PC-3 (cell line): ENCODE measurements around the gene SLAIN1. TPM values are rescaled to one million over a fixed set of nuclear protein-coding genes. Genes with fewer than 3 reads are reported as not detected.

ENCODE experiments used
- ATAC-seq: fragments of 200-7000 bp; cut with Tn5 transposase; 2 replicates; pipeline ENCODE4 v1.9.1; 2020; ENCODE audit warnings: mild to moderate bottlenecking, moderate library complexity
- BruUV-seq: library from RNA; stranded (reverse); fragments of 400-500 nt; replicated peaks from 2 replicates; lab custom pipeline; 2021; lab: Mats Ljungman, UMichigan
- CTCF ChIA-PET: fragments of 300-600 bp; sonication (Branson Sonifier 250); formaldehyde crosslinking; loops from one replicate; lab custom pipeline; 2022; ENCODE audit warnings: antibody characterized with exemption; lab: Charles Lee
- POLR2A ChIA-PET: fragments of 300-600 bp; sonication (Branson Sonifier 250); formaldehyde crosslinking; loops from one replicate; lab custom pipeline; 2022; ENCODE audit warnings: antibody characterized with exemption; ENCODE audit not compliant: unreplicated experiment; lab: Charles Lee
- DNase-seq: peaks from one replicate; pipeline ENCODE4 v3.0.0-alpha.2; 2015
- H2AFZ ChIP-seq: fragments of 300-600 bp; sonication (generic); 2 replicates; pipeline ENCODE4 v1.6.0; 2016; ENCODE audit warnings: antibody characterized with exemption, low read length
- H3F3A ChIP-seq: fragments of 300-600 bp; sonication (generic); one replicate; pipeline ENCODE4 v1.6.0; 2017; ENCODE audit warnings: antibody characterized with exemption, low read length, control low read depth, mild to moderate bottlenecking; ENCODE audit not compliant: unreplicated experiment
- H3K27ac ChIP-seq: fragments of 300-600 bp; sonication (generic); 2 replicates; pipeline ENCODE4 v1.5.1; 2016; ENCODE audit warnings: mild to moderate bottlenecking, low read length
- H3K27me3 ChIP-seq: fragments of 300-600 bp; sonication (generic); 2 replicates; pipeline ENCODE4 v1.6.1; 2016; ENCODE audit warnings: low read length, mixed read lengths
- H3K36me3 ChIP-seq: fragments of 300-600 bp; sonication (generic); 2 replicates; pipeline ENCODE4 v1.6.1; 2016; ENCODE audit warnings: low read depth, mixed run types, low read length, mixed read lengths
- H3K4me1 ChIP-seq: fragments of 300-600 bp; sonication (generic); 2 replicates; pipeline ENCODE4 v1.5.1; 2016; ENCODE audit warnings: low read length; ENCODE audit not compliant: insufficient read depth
- H3K4me2 ChIP-seq: fragments of 300-600 bp; sonication (generic); 2 replicates; pipeline ENCODE4 v1.6.0; 2016; ENCODE audit warnings: low read length
- H3K4me3 ChIP-seq: fragments of 300-600 bp; sonication (generic); 2 replicates; pipeline ENCODE4 v1.5.1; 2016; ENCODE audit warnings: mild to moderate bottlenecking, low read length, mixed read lengths
- H3K79me2 ChIP-seq: fragments of 300-600 bp; sonication (generic); 2 replicates; pipeline ENCODE4 v1.6.1; 2017; ENCODE audit warnings: low read length, mixed read lengths
- H3K9ac ChIP-seq: fragments of 300-600 bp; sonication (generic); 2 replicates; pipeline ENCODE4 v1.6.0; 2016; ENCODE audit warnings: mild to moderate bottlenecking, low read length
- H3K9me2 ChIP-seq: fragments of 300-600 bp; sonication (generic); replicated peaks from 2 replicates; pipeline ENCODE4 v1.6.1; 2016; ENCODE audit warnings: mixed run types, low read length, mixed read lengths
- H3K9me3 ChIP-seq: fragments of 300-600 bp; sonication (generic); 2 replicates; pipeline ENCODE4 v1.6.1; 2016; ENCODE audit warnings: low read length, mixed read lengths
- H4K20me1 ChIP-seq: fragments of 300-600 bp; sonication (generic); 2 replicates; pipeline ENCODE4 v1.6.1; 2016; ENCODE audit warnings: low read length, mixed read lengths
- CTCF ChIP-seq: fragments of 300-600 bp; sonication (generic); conservative IDR thresholded peaks from 2 replicates; pipeline ENCODE4 v1.5.1; 2017; ENCODE audit warnings: antibody characterized with exemption, low read depth, mild to moderate bottlenecking, low read length
- EZH2 ChIP-seq: fragments of 300-600 bp; sonication (generic); IDR thresholded peaks from one replicate; pipeline ENCODE4 v1.6.1; 2017; ENCODE audit warnings: antibody characterized with exemption, mild to moderate bottlenecking, low read length; ENCODE audit not compliant: unreplicated experiment
- EZH2phosphoT487 ChIP-seq: fragments of 300-600 bp; sonication (generic); IDR thresholded peaks from 2 replicates; pipeline ENCODE4 v1.6.1; 2018; ENCODE audit warnings: mild to moderate bottlenecking, antibody characterized with exemption, low read length, borderline replicate concordance
- intact Hi-C: fragments of 100-400 bp; cut with micrococcal nuclease; formaldehyde crosslinking; loops from 2 replicates; pipeline ENCODE4 v1.9.0; 2023
- total RNA-seq: library from RNA; depleted of rRNA; stranded (reverse); fragments of >200 nt; gene quantifications from 2 replicates; pipeline ENCODE4 v1.2.3, GENCODE V29; 2014

SLAIN1 gene
- total RNA-seq, 1 experiment from 2014 or later = 12.7 TPM

GRCh38 chr13:77716692-77717091, 19.2 kb downstream of the SLAIN1 start:
- H3K4me3 ChIP-seq = no peak overlapping the region
- no peak overlapping the region for H2AFZ ChIP-seq
- POLR2A ChIA-PET = no interaction called here
- TF ChIP-seq EZH2phosphoT487 (no peak), CTCF (no peak), EZH2 (no peak)
- H3F3A ChIP-seq = no peaks in the 10 kb centered on the region
- no peaks in the 10 kb centered on the region for H3K79me2 ChIP-seq
- DNase-seq (no peak), ATAC-seq (no peak)
- no TSS peak for BruUV-seq
- H3K4me2 ChIP-seq = no peak overlapping the region
- H3K4me1 ChIP-seq = no peaks in the 10 kb centered on the region
- no peaks in the 10 kb centered on the region for H3K36me3 ChIP-seq
- CTCF ChIA-PET = interaction anchor here (0.6 kb wide), 1 partner anchor 194 kb away, joined by 3 read pairs; no protein-coding TSS in a partner anchor
- H3K9ac ChIP-seq = no peak overlapping the region
- H3K9me3 ChIP-seq = no peaks in the 10 kb centered on the region
- no peak overlapping the region for H3K27ac ChIP-seq
- no peaks in the 10 kb centered on the region for H3K27me3 ChIP-seq
- intact Hi-C loops = no loop called here
- H3K9me2 ChIP-seq = no peaks in the 10 kb centered on the region
- no peaks in the 10 kb centered on the region for H4K20me1 ChIP-seq

GRCh38 chr13:77717508-77717907, 20.0 kb downstream of the SLAIN1 start:
- H3K79me2 ChIP-seq = no peaks in the 10 kb centered on the region
- ATAC-seq = no peak

DNA sequence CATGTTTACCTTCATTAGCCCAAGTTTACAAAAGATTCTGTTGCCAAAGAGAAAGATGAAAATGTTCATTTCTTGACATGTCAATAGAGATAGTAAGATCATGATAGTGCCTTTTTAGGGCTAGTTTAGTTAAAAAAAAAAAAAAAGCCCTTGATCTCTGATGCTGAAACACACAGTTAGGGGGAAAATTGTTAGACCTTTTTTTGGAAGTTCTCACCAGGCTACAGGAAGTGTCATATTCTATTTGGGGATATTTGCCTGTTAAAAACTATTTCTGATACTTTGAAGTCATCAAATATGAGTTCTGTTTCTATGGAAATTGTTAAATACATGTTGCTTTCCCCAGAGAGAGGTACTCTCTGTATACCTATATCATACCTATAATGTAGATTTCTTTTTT, 21.6 kb downstream of the SLAIN1 start:
- Histone ChIP-seq H3K27me3 (no peaks in the 10 kb centered on the region), H3K4me2 (no peak overlapping the region), H3K4me3 (no peak overlapping the region), H4K20me1 (no peaks in the 10 kb centered on the region), H2AFZ (no peak overlapping the region), H3K9ac (no peak overlapping the region), H3K36me3 (no peaks in the 10 kb centered on the region), H3F3A (no peaks in the 10 kb centered on the region), H3K27ac (no peak overlapping the region), H3K79me2 (no peaks in the 10 kb centered on the region), H3K4me1 (no peaks in the 10 kb centered on the region), H3K9me3 (no peaks in the 10 kb centered on the region), H3K9me2 (no peaks in the 10 kb centered on the region)
- ATAC-seq = no peak
- TF ChIP-seq CTCF = no peak
- TF ChIP-seq EZH2phosphoT487 = no peak
- CTCF ChIA-PET = no interaction called here
- POLR2A ChIA-PET = no interaction called here
- no peak for DNase-seq
- no TSS peak for BruUV-seq
- intact Hi-C loops = no loop called here

More at GRCh38 chr13:77717508-77717907, 20.0 kb downstream of the SLAIN1 start:
- BruUV-seq = no TSS peak
- intact Hi-C loops = no loop called here
- H4K20me1 ChIP-seq = no peaks in the 10 kb centered on the region
- no peak overlapping the region for H2AFZ ChIP-seq
- no peak overlapping the region for H3K27ac ChIP-seq
- H3K9me2 ChIP-seq = no peaks in the 10 kb centered on the region
- H3K4me3 ChIP-seq = no peak overlapping the region
- H3K4me2 ChIP-seq = no peak overlapping the region
- no peaks in the 10 kb centered on the region for H3F3A ChIP-seq
- CTCF ChIA-PET = no interaction called here
- no peaks in the 10 kb centered on the region for H3K9me3 ChIP-seq
- H3K27me3 ChIP-seq = no peaks in the 10 kb centered on the region
- H3K36me3 ChIP-seq = no peaks in the 10 kb centered on the region
- POLR2A ChIA-PET = no interaction called here
- no peak for DNase-seq
- H3K9ac ChIP-seq = no peak overlapping the region
- no peak for TF ChIP-seq CTCF
- no peak for TF ChIP-seq EZH2phosphoT487
- TF ChIP-seq EZH2 = no peak
- H3K4me1 ChIP-seq = no peaks in the 10 kb centered on the region
